DMS 273 (cell line): Measurements from ENCODE around the gene SUV39H1.
A peak's percentile ranks its signal among the peaks of the same experiment; 100 is the strongest.
"Not testable (repeated sequence)": the region's sequence is repeated elsewhere in the genome, so short reads cannot be mapped to it uniquely, and the experiment has no call there.

ENCODE experiments used
- DNase-seq: peaks from one replicate; lab custom pipeline; 2025; ENCODE audit not compliant: unreplicated experiment; lab: John Stamatoyannopoulos, UW

SUV39H1 gene

GRCh38 chrX:48696301-48696908, at the start of gene SUV39H1:
TSS of gene SUV39H1 (plus strand) at chrX:48696734. CDS start at chrX:48696785, 51 bp downstream.
- peak; percentile 97 for DNase-seq

GRCh38 chrX:48648336-48648751, 48.2 kb upstream of the SUV39H1 start:
- peak; percentile 94 for DNase-seq

GRCh38 chrX:48649102-48649501, 47.4 kb upstream of the SUV39H1 start:
- no peak for DNase-seq

GRCh38 chrX:48652055-48652579, 44.4 kb upstream of the SUV39H1 start:
- not testable (repeated sequence) for DNase-seq

- not testable (repeated sequence) for DNase-seq
Measured at GRCh38 chrX:48654746-48655145, 41.8 kb upstream of the SUV39H1 start.

- DNase-seq: not testable (repeated sequence)
Measured at GRCh38 chrX:48659686-48660085, 36.8 kb upstream of the SUV39H1 start.

- DNase-seq: no peak
Measured at GRCh38 chrX:48663241-48663640, 33.3 kb upstream of the SUV39H1 start.

GRCh38 chrX:48664156-48664555, 32.4 kb upstream of the SUV39H1 start:
- DNase-seq: no peak

- no peak for DNase-seq
Measured at GRCh38 chrX:48665991-48666390, 30.5 kb upstream of the SUV39H1 start.

- no peak for DNase-seq
Measured at GRCh38 chrX:48666649-48667048, 29.9 kb upstream of the SUV39H1 start.

GRCh38 chrX:48667509-48667908, 29.0 kb upstream of the SUV39H1 start:
- no peak for DNase-seq

GRCh38 chrX:48668187-48668586, 28.3 kb upstream of the SUV39H1 start:
- DNase-seq: not testable (repeated sequence)

- peak; percentile 94 for DNase-seq
Measured at GRCh38 chrX:48676106-48676892, 20.2 kb upstream of the SUV39H1 start.

GRCh38 chrX:48676893-48677270, 19.7 kb upstream of the SUV39H1 start:
- DNase-seq: peak; percentile 60

- DNase-seq: no peak
Measured at GRCh38 chrX:48677516-48677915, 19.0 kb upstream of the SUV39H1 start.

- peak; percentile 56 for DNase-seq
Measured at GRCh38 chrX:48680467-48680866, 16.1 kb upstream of the SUV39H1 start.

GRCh38 chrX:48680925-48681324, 15.6 kb upstream of the SUV39H1 start:
- DNase-seq: not testable (repeated sequence)

- no peak for DNase-seq
Measured at GRCh38 chrX:48681539-48682183, 14.9 kb upstream of the SUV39H1 start.

- not testable (repeated sequence) for DNase-seq
Measured at GRCh38 chrX:48682795-48683194, 13.7 kb upstream of the SUV39H1 start.

GRCh38 chrX:48683411-48683982, 13.0 kb upstream of the SUV39H1 start, which contains the start of gene WAS:
TSS of gene WAS (plus strand) at chrX:48683799. CDS start at chrX:48683854, 55 bp downstream.
- no peak for DNase-seq

GRCh38 chrX:48684134-48684533, 12.4 kb upstream of the SUV39H1 start:
- no peak for DNase-seq
